Left renal pelvis (tissue), 4 donors: ENCODE results near the gene EVA1B. TPM values are rescaled to one million over a fixed set of nuclear protein-coding genes. Genes with fewer than 3 reads are reported as not detected.

Experiments
- DNase-seq, 4 donors: peaks; one replicate each; pipeline ENCODE4 v3.0.0-alpha.2; 2013; ENCODE audit warnings: low read depth in 4 of 4, low spot score in 3 of 4
- polyA plus RNA-seq, 4 donors: library from polyadenylated mRNA; unstranded; fragments of 120-200 nt; gene quantifications; one replicate each; pipeline ENCODE4 v1.2.1, GENCODE V29; 2013; ENCODE audit not compliant: insufficient read length in 4 of 4

Gene EVA1B
- polyA plus RNA-seq, 4 donors = 39.3 to 107 (median 53.5) TPM

DNA sequence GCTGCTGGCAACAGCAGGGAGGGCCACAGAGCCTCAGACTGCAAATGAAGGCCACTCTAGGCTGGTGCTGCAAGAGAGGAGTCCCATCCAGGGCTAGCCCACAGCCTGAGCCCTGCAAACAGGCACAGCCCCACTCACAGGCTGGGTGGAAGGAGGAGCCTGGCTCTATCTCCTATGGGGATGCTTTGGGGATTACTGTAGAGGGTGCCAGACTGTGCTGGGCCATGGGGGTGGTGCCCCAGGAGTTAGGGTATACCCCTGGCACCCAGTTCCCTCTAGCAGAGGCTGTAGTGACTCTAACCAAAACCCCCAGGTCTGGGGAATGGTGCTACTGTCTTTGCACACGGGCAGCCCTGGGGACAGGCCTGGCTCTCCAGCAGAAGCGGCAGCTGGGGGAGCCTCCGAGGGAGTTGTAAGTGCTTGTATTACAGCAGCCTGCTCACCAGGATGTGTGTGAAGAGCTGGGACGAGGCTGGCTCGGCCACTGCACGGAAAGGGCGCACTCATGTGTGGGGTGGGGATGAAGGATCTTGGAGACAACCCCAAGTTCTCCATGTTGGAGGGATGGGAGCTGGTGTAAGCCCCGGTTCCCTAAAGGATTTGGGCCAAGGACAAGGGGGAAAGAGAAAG, 23.4 kb upstream of the EVA1B start:
- DNase-seq = no peak

DNA sequence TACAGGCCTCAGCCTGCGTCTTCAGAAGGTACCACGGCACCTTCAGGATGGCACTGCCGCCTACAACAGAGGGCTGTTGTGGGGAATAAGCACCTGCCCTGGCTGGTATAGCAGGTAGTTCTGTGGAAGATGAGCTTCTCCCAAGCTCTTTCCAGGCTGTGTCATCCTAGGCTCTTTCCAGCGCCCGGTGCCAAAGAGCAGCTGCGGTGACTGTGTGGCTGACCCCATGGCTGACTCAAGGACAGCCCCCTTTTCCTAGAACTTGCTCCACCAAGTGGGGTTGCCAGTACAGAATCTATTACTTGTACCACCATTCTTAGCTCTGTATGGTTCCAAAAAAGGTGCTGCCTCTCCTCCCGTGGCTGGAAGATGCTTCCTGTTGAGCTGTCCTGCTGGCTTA, 21.9 kb upstream of the EVA1B start:
- no peak for DNase-seq

DNA sequence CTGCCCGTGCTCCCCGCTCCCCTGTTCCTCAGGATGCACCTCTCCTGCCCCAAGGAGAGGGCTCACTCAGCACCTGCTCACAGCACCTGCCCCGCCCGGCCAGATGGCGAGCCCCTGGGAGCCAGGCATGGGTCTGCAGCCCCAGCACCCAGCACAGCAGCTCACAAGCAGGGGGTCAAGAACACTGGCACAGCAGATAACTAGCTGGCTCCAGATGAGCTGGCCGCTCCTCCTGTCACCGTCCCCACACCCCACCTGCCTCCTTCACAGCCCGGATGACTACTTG, 20.9 kb upstream of the EVA1B start:
- no peak for DNase-seq

DNA sequence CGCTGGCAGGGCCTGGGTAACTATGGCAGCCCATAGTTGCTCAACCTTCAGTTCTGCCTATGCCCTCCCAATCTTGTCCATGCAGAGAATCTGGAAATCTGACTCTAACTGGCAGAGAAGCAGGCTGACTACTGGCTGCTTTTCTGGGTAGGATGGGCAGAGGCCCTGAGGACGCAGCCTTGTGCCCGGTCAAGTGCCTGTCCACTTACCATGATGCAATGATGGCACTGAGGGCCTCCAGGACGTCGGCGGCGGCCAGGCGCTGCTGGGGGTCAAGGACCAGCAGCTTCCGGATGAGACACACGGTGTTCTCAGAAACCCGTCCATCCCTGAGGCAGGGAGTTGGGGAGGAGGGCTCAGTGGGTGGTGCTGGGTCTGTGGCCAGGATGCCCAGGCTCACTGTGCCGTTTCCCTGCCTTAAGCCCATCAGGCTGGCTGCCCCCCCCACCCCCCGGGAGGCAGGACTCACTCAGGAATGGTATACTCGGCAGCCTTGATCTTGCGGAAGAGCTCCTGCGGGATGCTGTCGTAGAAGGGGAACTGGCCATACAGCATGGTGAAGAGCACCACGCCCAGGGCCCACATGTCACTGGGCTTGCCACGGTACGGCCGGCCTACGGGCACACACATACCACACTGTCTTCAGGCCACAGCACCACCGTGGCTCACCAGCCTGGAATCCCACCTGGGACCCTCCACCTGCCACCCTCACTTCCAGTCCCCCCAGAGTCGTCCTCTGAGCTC, 20.4 kb upstream of the EVA1B start:
- no peak for DNase-seq

DNA sequence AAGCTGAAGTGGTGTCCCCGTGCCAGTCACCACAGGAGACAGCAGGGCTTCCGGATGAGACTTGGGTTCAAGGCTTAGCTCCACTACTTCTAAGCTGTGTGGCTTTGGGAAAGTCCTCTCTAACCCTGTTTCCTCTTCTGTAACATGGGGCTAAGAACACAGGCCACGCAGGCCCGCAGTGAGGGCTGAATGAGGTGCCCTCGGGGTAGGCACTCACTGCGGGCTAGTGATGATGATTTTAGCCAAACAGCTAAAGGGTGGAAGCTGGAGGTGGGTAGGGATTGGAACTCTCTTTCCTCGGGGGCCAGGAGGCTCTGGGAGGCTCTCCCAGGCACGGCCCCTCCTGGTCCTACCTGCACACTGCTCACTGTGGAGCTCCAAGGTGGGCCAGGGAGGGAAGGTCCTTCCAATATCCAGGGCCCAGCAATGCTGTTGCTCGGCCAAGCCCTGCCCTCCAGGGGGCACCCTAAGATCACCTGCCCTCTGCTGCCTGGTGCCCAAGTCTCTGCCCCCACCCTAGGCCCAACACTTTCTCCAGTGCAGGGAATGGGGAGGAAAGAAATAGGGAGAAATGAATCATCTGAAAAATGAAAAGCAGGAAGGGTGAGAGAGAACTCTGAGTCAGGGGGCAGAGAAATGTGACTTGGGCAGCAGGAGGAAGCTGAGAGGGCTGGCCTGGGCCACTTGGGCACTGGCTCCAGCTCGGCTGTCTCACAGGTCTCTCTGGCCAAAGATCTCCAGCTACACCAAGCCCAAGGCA, 19.2 kb upstream of the EVA1B start:
- no peak for DNase-seq

GRCh38 chr1:36341626-36342320, 18.3 kb upstream of the EVA1B start:
- DNase-seq = no peak

DNA sequence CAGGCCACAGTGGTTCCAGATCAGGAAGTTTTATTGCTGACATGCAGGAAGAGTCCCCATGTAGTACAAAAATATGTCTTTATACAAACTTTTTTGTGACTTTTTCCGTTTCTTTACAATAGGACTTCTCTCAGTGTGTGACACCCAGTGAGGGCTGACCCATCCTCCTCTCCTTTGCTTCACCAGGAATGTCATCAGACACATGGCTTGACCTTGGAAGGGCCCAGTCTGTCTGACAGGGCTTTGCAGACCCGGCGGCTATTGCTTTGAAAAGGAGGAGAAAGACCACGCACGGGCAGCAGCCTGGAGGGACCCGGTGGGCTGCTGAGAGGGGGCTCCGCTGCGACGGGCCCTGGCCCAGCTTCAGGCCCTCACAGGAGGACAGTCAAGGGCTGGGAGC, 16.2 kb upstream of the EVA1B start:
- DNase-seq = no peak

- no peak for DNase-seq
Measured at GRCh38 chr1:36339215-36339614, 15.8 kb upstream of the EVA1B start.

DNA sequence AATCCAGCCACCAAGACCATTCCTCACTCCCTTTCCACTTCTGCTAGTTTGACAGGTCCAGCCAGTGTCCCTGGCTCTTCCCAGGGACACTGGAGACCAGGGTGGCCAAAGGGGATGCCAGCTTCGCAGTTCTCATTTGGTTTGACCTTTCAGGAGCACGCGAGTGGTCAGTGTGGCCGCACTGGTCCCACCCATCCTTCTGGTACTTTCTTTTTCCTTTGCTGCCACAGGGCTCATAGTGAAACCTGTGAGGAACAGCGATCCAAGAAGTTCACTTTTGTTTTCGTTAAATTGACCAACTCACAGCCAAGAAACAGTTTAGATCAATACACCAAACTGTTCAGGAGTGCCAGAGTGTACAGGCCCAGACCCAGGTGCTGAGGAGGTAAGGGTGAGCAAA, 14.4 kb upstream of the EVA1B start:
- DNase-seq = no peak

GRCh38 chr1:36330940-36331339, 7.5 kb upstream of the EVA1B start:
- DNase-seq = no peak

GRCh38 chr1:36329817-36330216, 6.4 kb upstream of the EVA1B start:
- DNase-seq = no peak

GRCh38 chr1:36328713-36329112, 5.3 kb upstream of the EVA1B start:
- no peak for DNase-seq

GRCh38 chr1:36328088-36328480, 4.6 kb upstream of the EVA1B start:
- DNase-seq = no peak

DNA sequence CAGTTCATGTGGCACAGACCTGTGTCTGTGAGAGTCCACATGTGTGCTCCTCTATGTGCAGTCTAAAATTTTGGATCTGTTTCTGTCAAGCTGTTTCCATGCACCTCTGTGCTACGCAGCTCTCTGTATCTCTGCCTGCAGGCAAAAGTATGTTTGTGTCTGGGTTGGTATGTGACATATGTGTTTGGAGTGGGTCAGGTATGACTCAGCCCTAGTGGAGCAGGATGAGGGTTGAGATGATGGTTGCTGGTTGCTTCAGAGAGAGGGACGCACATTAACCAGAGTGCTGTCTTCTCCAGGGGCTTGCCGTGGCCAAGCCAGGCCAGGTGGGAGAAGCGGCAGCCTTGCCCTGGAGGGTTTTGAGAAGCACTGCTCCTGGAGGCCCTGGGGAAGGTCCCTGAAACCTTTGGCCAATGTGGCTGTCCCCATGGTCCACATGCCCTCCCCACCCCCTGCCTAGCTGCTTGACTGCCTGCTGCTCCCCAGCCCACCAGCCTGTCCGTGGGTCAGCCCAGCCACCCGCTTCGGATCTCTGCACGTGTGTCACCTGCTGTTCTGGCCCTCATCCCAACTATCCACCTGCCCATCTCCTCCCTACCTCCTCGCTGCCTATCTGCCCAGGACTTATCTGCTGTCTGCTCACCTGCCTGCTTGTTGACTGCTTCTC, 4.1 kb upstream of the EVA1B start:
- no peak for DNase-seq

DNA sequence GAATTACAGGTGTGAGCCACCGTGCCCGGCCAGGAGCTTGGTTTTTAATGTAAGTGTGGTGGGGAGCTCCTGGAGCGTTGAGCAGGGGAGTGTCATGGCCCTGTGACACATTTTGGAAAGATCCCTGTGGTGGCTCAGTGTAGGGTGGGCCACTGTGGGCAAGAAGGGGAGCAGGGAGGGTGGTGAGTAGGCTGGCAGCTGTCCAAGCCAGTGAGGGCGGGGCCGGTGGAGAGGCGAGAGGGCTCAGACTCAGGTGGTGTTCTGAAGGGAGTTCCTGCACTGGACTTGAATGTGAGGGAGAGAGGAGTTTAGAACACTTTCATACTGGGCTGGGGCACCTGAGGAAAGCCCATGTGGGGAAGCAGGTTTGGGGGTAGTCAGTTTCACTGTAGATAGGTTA, 3.1 kb upstream of the EVA1B start:
- DNase-seq = no peak

GRCh38 chr1:36324353-36324703, 883 bp upstream of the EVA1B start:
- DNase-seq = peak in 2 of 4 donors; percentile 64 to 70

- DNase-seq = no peak
Measured at GRCh38 chr1:36322786-36323635, 434 bp downstream of the EVA1B start.

- no peak for DNase-seq
Measured at GRCh38 chr1:36322041-36322785, 1.2 kb downstream of the EVA1B start.
